ENCODE results near the gene PDE1A.

PDE1A gene

DNA sequence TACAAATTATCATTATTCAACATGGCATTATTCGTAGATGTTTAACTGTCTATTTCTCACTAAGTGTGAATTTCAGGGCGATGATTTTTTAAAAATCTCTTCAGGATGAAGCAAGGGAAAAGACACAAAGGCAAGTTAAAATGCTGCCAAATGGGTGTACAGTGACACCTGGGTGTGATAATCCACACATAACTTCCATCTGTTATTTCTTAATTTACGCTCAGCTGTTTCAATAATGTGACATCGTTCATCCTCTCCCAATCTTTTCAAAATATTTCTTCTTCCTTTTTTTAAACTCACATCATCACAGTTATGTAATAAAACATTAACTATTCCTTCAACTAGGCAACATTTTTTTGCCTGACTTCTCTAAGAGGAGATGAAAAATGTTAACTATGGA is 10.6 kb downstream of the PDE1A start:
- H3K27ac ChIP-seq (ENCODE audit: poor library complexity, severe bottlenecking) = no peak overlapping the region
- no peak overlapping the region for H3K4me3 ChIP-seq (ENCODE audit: severe bottlenecking)
- no peaks in the 10 kb centered on the region for H3K9me3 ChIP-seq (ENCODE audit: severe bottlenecking)
- no peaks in the 10 kb centered on the region for H3K4me1 ChIP-seq (ENCODE audit: insufficient read depth, poor library complexity, severe bottlenecking)
- ATAC-seq (ENCODE audit: low read depth) (no peak), DNase-seq (ENCODE audit: low spot score) (no peak)
- H3K27me3 ChIP-seq (ENCODE audit: insufficient read depth, poor library complexity, severe bottlenecking) = no peaks in the 10 kb centered on the region
- H3K36me3 ChIP-seq (ENCODE audit: low read depth) = no peaks in the 10 kb centered on the region
- TF ChIP-seq CTCF (IDR thresholded peaks at IDR 0.05; ENCODE audit: poor library complexity, severe bottlenecking) = no peak

- Histone ChIP-seq H3K36me3 (ENCODE audit: low read depth) (no peaks in the 10 kb centered on the region), H3K4me1 (ENCODE audit: insufficient read depth, poor library complexity, severe bottlenecking) (no peaks in the 10 kb centered on the region), H3K9me3 (ENCODE audit: severe bottlenecking) (no peaks in the 10 kb centered on the region), H3K27ac (ENCODE audit: poor library complexity, severe bottlenecking) (no peak overlapping the region), H3K4me3 (ENCODE audit: severe bottlenecking) (no peak overlapping the region), H3K27me3 (ENCODE audit: insufficient read depth, poor library complexity, severe bottlenecking) (no peaks in the 10 kb centered on the region)
- DNase-seq (ENCODE audit: low spot score) (no peak), ATAC-seq (ENCODE audit: low read depth) (no peak)
- TF ChIP-seq CTCF (IDR thresholded peaks at IDR 0.05; ENCODE audit: poor library complexity, severe bottlenecking) = no peak
Measured at GRCh38 chr2:182415771-182416170, 11.1 kb downstream of the PDE1A start.

GRCh38 chr2:182412858-182413257 is 14.0 kb downstream of the PDE1A start:
- ATAC-seq (ENCODE audit: low read depth) (no peak), DNase-seq (ENCODE audit: low spot score) (no peak)
- TF ChIP-seq CTCF (IDR thresholded peaks at IDR 0.05; ENCODE audit: poor library complexity, severe bottlenecking) = no peak
- Histone ChIP-seq H3K36me3 (ENCODE audit: low read depth) (no peaks in the 10 kb centered on the region), H3K9me3 (ENCODE audit: severe bottlenecking) (no peaks in the 10 kb centered on the region), H3K4me3 (ENCODE audit: severe bottlenecking) (no peak overlapping the region), H3K27me3 (ENCODE audit: insufficient read depth, poor library complexity, severe bottlenecking) (no peaks in the 10 kb centered on the region), H3K4me1 (ENCODE audit: insufficient read depth, poor library complexity, severe bottlenecking) (no peaks in the 10 kb centered on the region), H3K27ac (ENCODE audit: poor library complexity, severe bottlenecking) (no peak overlapping the region)

DNA sequence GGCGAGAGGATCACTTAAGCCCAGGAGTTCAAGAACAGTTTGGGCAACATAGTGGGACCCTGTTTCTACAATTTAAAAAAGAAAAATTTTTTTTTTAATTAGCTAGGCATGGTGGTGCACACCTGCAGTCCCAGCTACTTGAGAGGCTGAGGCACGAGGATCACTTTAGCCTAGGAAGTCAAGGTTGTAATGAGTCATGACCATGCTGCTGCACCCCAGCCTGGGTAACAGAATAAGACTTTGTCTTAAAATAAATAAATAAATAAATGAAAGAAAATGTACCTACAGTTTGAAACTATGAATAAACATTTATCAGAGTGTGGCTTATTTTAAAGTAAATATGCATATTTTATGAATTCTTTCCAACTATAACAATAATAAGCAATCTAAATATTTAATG is 16.7 kb downstream of the PDE1A start:
- Histone ChIP-seq H3K36me3 (ENCODE audit: low read depth) (no peaks in the 10 kb centered on the region), H3K4me1 (ENCODE audit: insufficient read depth, poor library complexity, severe bottlenecking) (no peaks in the 10 kb centered on the region), H3K27me3 (ENCODE audit: insufficient read depth, poor library complexity, severe bottlenecking) (no peaks in the 10 kb centered on the region), H3K4me3 (ENCODE audit: severe bottlenecking) (no peak overlapping the region), H3K9me3 (ENCODE audit: severe bottlenecking) (no peaks in the 10 kb centered on the region), H3K27ac (ENCODE audit: poor library complexity, severe bottlenecking) (no peak overlapping the region)
- DNase-seq (ENCODE audit: low spot score) (no peak), ATAC-seq (ENCODE audit: low read depth) (no peak)
- no peak for TF ChIP-seq CTCF (IDR thresholded peaks at IDR 0.05; ENCODE audit: poor library complexity, severe bottlenecking)

DNA sequence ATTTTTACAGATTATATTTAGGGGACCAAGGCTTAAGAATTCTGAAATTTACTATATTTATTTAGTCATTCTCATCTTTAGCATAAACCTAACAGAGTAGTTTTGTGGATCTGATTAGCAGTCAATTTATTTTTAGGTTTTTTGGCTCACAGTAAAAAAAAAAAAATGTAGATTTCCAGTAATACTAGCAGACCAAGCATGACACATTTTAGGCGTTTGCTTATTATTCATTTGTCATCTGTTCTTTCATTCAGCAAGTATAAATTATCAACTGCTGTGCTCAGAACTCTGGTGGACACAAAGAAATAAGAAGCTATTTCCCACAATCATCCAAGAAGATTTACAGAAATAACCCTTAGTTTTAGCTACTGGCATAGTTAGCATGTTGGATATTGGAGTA is 20.6 kb downstream of the PDE1A start:
- no peaks in the 10 kb centered on the region for H3K36me3 ChIP-seq (ENCODE audit: low read depth)
- no peaks in the 10 kb centered on the region for H3K9me3 ChIP-seq (ENCODE audit: severe bottlenecking)
- no peak for DNase-seq (ENCODE audit: low spot score)
- no peak overlapping the region for H3K4me3 ChIP-seq (ENCODE audit: severe bottlenecking)
- no peak overlapping the region for H3K27ac ChIP-seq (ENCODE audit: poor library complexity, severe bottlenecking)
- H3K4me1 ChIP-seq (ENCODE audit: insufficient read depth, poor library complexity, severe bottlenecking) = no peaks in the 10 kb centered on the region
- no peak for ATAC-seq (ENCODE audit: low read depth)
- no peak for TF ChIP-seq CTCF (IDR thresholded peaks at IDR 0.05; ENCODE audit: poor library complexity, severe bottlenecking)
- no peaks in the 10 kb centered on the region for H3K27me3 ChIP-seq (ENCODE audit: insufficient read depth, poor library complexity, severe bottlenecking)
